Neutrophil (primary cell): Measurements from ENCODE around the gene FAM118A.
"Not testable (repeated sequence)": the region's sequence is repeated elsewhere in the genome, so short reads cannot be mapped to it uniquely, and the experiment has no call there.

ENCODE experiments used
- H3K27ac ChIP-seq: fragments of 200-600 bp; sonication (generic); 2 replicates; pipeline ENCODE4 v1.5.1; 2016; ENCODE audit warnings: mild to moderate bottlenecking, moderate library complexity
- H3K27me3 ChIP-seq: fragments of 200-600 bp; sonication (generic); 2 replicates; pipeline ENCODE4 v1.6.0; 2016; ENCODE audit warnings: mild to moderate bottlenecking
- H3K36me3 ChIP-seq: fragments of 200-600 bp; sonication (generic); 2 replicates; pipeline ENCODE4 v1.5.1; 2017
- H3K4me1 ChIP-seq, 2 experiments: fragments of 200-600 bp in 1 of 2; sonication (generic) in 1 of 2; 1 replicate in 1 of 2; 2 replicates in 1 of 2; pipeline versions ENCODE4 v1.5.1 to v1.6.1; 2013 to 2016; ENCODE audit warnings: low read depth in 1 of 2, low read length in 1 of 2, mild to moderate bottlenecking in 1 of 2, moderate library complexity in 1 of 2; ENCODE audit not compliant: control insufficient read depth in 1 of 2, insufficient read depth in 1 of 2
- H3K4me3 ChIP-seq, 2 experiments: fragments of 200-600 bp in 1 of 2; sonication (generic) in 1 of 2; 1 replicate in 1 of 2; 2 replicates in 1 of 2; pipeline ENCODE4 v1.5.1; 2013 to 2016; ENCODE audit warnings: low read depth in 1 of 2, low read length in 1 of 2, mild to moderate bottlenecking in 1 of 2, moderate library complexity in 1 of 2
- H3K9me3 ChIP-seq: fragments of 200-600 bp; sonication (generic); 2 replicates; pipeline ENCODE4 v1.5.1; 2016
- CTCF ChIP-seq: fragments of 200-600 bp; sonication (generic); IDR thresholded peaks from 2 replicates; pipeline ENCODE4 v1.5.1; 2016; ENCODE audit warnings: antibody characterized with exemption

FAM118A gene

GRCh38 chr22:45309422-45310227 lies at the start of gene FAM118A:
Gene FAM118A, plus strand, starts transcription at chr22:45309934. Its CDS starts 12,446 bp downstream, at chr22:45322380.
- peak within 1 kb of the TSS; percentile 76 to 99 for H3K4me3 ChIP-seq
- H3K9me3 ChIP-seq: no peaks in the 10 kb centered on the region
- no peaks in the 10 kb centered on the region for H3K27me3 ChIP-seq
- no peaks in the 10 kb centered on the region for H3K36me3 ChIP-seq
- H3K4me1 ChIP-seq: peaks cover 21 to 46% of the 10 kb centered on the region in 2 experiments
- peak within 1 kb of the TSS; percentile 93 for H3K27ac ChIP-seq
- peak; percentile 30 for TF ChIP-seq CTCF

- not testable (repeated sequence) for H3K27ac ChIP-seq, H3K27me3 ChIP-seq, H3K9me3 ChIP-seq, H3K36me3 ChIP-seq, H3K4me3 ChIP-seq
- peaks cover 15 to 16% of the 10 kb centered on the region in 2 experiments for H3K4me1 ChIP-seq
These were observed 49.4 kb upstream of the FAM118A start for GRCh38 chr22:45260395-45260759.

GRCh38 chr22:45261407-45262088 lies 48.2 kb upstream of the FAM118A start:
- H3K27ac ChIP-seq: no peak overlapping the region
- no peaks in the 10 kb centered on the region for H3K36me3 ChIP-seq
- no peak overlapping the region for H3K4me3 ChIP-seq
- H3K4me1 ChIP-seq: peaks cover 15 to 16% of the 10 kb centered on the region in 2 experiments
- H3K9me3 ChIP-seq: no peaks in the 10 kb centered on the region
- H3K27me3 ChIP-seq: peaks cover 12% of the 10 kb centered on the region
- TF ChIP-seq CTCF: no peak

- no peak overlapping the region for H3K27ac ChIP-seq
- H3K9me3 ChIP-seq: no peaks in the 10 kb centered on the region
- peaks cover 21% of the 10 kb centered on the region for H3K27me3 ChIP-seq
- no peak overlapping the region for H3K4me3 ChIP-seq
- no peak for TF ChIP-seq CTCF
- H3K4me1 ChIP-seq: peaks cover 15 to 16% of the 10 kb centered on the region in 2 experiments
- no peaks in the 10 kb centered on the region for H3K36me3 ChIP-seq
These were observed 47.4 kb upstream of the FAM118A start for GRCh38 chr22:45262195-45262930.

GRCh38 chr22:45262931-45263462 lies 46.7 kb upstream of the FAM118A start:
- peak overlapping the region; percentile 47 for H3K27ac ChIP-seq
- peaks cover 15 to 18% of the 10 kb centered on the region in 2 experiments for H3K4me1 ChIP-seq
- no peaks in the 10 kb centered on the region for H3K36me3 ChIP-seq
- no peak for TF ChIP-seq CTCF
- peaks cover 27% of the 10 kb centered on the region for H3K27me3 ChIP-seq
- no peaks in the 10 kb centered on the region for H3K9me3 ChIP-seq
- H3K4me3 ChIP-seq: no peak overlapping the region
